ENCODE measurements around the gene RHBDD1. TPM values are rescaled to one million over a fixed set of nuclear protein-coding genes. Genes with fewer than 3 reads are reported as not detected.
"Not testable (repeated sequence)": the region's sequence is repeated elsewhere in the genome, so short reads cannot be mapped to it uniquely, and the experiment has no call there.

RHBDD1 gene
- total RNA-seq, 1 experiment from 2014 or later: 8.7 TPM

DNA sequence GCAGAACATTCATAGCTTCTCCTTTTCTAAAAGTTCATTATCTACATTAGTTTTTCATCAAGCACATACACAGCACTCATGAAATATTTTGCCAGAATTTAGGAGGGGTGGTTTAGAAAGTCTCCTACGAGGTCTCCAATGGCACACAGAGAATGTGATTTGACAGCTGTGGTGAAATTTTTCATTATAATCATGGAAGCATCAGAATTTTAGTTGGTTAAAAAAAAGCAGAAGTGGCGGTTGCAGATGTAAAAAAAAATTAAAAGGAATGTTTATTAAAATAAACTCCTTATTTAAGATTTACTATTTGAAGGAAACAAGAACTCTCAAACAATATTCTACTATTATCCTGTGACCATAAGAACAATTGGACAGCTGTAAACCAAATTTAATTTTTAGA is 10.8 kb upstream of the RHBDD1 start:
- Histone ChIP-seq H3K4me3 (ENCODE audit: insufficient read depth, low read depth, low read length) (no peak overlapping the region), H3K36me3 (replicated peaks; ENCODE audit: control insufficient read depth, insufficient read depth, low read length) (no peaks in the 10 kb centered on the region), H3K27me3 (ENCODE audit: control insufficient read depth, insufficient read depth, low read length) (no peaks in the 10 kb centered on the region)
- DNase-seq: no peak

DNA sequence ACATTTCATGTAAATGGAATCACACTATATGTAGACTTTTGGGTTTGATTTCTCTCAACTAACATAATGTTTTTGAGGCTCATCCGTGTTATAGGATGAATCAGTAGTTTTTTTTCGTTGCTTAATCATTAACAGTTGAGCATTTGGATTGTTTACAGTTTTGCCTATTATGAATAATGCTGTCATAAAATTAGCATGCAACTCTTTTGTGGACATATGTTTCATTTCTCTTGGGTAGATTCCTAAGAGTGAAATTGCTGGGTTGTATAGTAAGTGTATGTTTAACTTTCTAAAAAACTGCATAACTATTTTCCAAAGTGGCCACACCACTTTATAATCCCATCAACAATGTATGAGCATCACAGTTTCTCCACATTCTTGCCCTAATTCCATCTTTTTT is 7.7 kb upstream of the RHBDD1 start:
- Histone ChIP-seq H3K27me3 (ENCODE audit: control insufficient read depth, insufficient read depth, low read length) (no peaks in the 10 kb centered on the region), H3K36me3 (replicated peaks; ENCODE audit: control insufficient read depth, insufficient read depth, low read length) (no peaks in the 10 kb centered on the region), H3K4me3 (ENCODE audit: insufficient read depth, low read depth, low read length) (no peak overlapping the region)
- no peak for DNase-seq

- H3K4me3 ChIP-seq (ENCODE audit: insufficient read depth, low read depth, low read length): no peak overlapping the region
- no peak for DNase-seq
- no peaks in the 10 kb centered on the region for H3K27me3 ChIP-seq (ENCODE audit: control insufficient read depth, insufficient read depth, low read length)
- H3K36me3 ChIP-seq (replicated peaks; ENCODE audit: control insufficient read depth, insufficient read depth, low read length): no peaks in the 10 kb centered on the region
Observed at GRCh38 chr2:226829721-226830631, 5.9 kb upstream of the RHBDD1 start.

DNA sequence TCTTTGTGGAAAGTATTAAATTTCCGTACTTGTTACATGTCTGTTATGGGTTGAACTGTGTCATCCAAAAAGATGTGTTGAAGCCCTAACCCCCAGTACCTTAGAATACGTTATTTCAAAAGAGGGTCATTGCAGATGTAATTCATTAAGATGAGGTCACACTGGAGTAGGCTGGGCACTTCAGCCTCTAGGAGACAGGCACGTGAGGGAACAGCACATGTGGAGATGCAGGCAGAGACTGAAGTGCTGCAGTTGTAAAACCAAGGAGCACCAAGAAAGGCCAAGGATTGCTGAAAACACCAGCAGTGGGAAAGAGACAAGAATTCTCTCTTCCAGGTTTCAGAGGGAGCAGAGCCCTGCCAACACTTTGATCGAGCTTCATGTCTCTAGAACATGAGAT is 4.6 kb upstream of the RHBDD1 start:
- H3K36me3 ChIP-seq (replicated peaks; ENCODE audit: control insufficient read depth, insufficient read depth, low read length): no peaks in the 10 kb centered on the region
- DNase-seq: no peak
- no peaks in the 10 kb centered on the region; the same call in 1 of the 2 replicates for H3K27me3 ChIP-seq (ENCODE audit: control insufficient read depth, insufficient read depth, low read length)
- no peak overlapping the region for H3K4me3 ChIP-seq (ENCODE audit: insufficient read depth, low read depth, low read length)

DNA sequence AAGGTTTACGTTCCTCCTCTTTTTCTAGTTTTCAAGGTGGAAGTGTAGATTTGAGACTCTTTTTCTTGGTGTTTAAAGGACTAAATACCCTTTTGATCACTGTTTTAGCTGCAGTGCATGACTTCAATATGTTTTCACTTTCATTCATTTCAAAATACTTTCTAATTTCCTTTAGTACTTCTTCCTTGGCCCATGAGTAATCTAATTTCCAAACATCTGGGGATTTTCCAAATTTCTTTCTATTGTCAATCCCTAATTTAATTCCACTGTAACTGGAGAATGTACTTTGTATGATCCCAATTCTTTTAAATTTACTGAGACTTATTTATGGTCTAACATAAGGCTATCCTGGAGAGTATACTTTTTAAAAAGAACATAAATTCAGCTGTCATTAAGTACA is 3.8 kb upstream of the RHBDD1 start:
- Histone ChIP-seq H3K36me3 (replicated peaks; ENCODE audit: control insufficient read depth, insufficient read depth, low read length) (no peaks in the 10 kb centered on the region), H3K4me3 (ENCODE audit: insufficient read depth, low read depth, low read length) (no peak overlapping the region), H3K27me3 (ENCODE audit: control insufficient read depth, insufficient read depth, low read length) (no peaks in the 10 kb centered on the region; the same call in 1 of the 2 replicates)
- DNase-seq: no peak

DNA sequence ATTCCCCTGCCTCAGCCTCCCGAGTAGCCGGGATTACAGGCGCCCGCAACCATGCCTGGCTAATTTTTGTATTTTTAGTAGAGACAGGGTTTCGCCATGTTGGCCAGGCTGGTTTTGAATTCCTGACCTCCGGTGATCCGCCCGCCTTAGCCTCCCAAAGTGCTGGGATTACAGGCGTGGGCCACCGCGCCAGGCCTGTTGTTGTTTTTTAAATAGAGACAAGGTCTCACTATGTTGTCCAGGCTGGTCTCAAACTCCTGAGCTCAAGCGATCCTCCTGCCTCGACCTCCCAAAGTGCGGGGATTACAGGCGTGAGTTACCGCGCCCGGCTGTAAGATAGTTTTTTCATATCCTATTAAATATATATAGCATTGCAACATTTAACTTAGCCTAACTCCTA is 974 bp upstream of the RHBDD1 start:
- H3K36me3 ChIP-seq (replicated peaks; ENCODE audit: control insufficient read depth, insufficient read depth, low read length); DNase-seq; H3K27me3 ChIP-seq (ENCODE audit: control insufficient read depth, insufficient read depth, low read length): not testable (repeated sequence)
- H3K4me3 ChIP-seq (ENCODE audit: insufficient read depth, low read depth, low read length): peak overlapping the region; percentile 74; the same call in 1 of the 2 replicates

GRCh38 chr2:226835420-226835795 is 446 bp upstream of the RHBDD1 start:
- Histone ChIP-seq H3K27me3 (ENCODE audit: control insufficient read depth, insufficient read depth, low read length) (no peaks in the 10 kb centered on the region; the same call in 1 of the 2 replicates), H3K36me3 (replicated peaks; ENCODE audit: control insufficient read depth, insufficient read depth, low read length) (no peaks in the 10 kb centered on the region; the same call in none of the 2 replicates), H3K4me3 (ENCODE audit: insufficient read depth, low read depth, low read length) (peak overlapping the region; percentile 74)
- peak; percentile 66 for DNase-seq

- no peak for DNase-seq
- no peaks in the 10 kb centered on the region; the same call in 1 of the 2 replicates for H3K27me3 ChIP-seq (ENCODE audit: control insufficient read depth, insufficient read depth, low read length)
- no peaks in the 10 kb centered on the region; the same call in none of the 2 replicates for H3K36me3 ChIP-seq (replicated peaks; ENCODE audit: control insufficient read depth, insufficient read depth, low read length)
- peak overlapping the region; percentile 74 for H3K4me3 ChIP-seq (ENCODE audit: insufficient read depth, low read depth, low read length)
Observed at GRCh38 chr2:226836548-226836885, 663 bp downstream of the RHBDD1 start.

GRCh38 chr2:226837334-226837733 is 1.5 kb downstream of the RHBDD1 start:
- H3K4me3 ChIP-seq (ENCODE audit: insufficient read depth, low read depth, low read length): no peak overlapping the region
- no peak for DNase-seq
- no peaks in the 10 kb centered on the region; the same call in 1 of the 2 replicates for H3K27me3 ChIP-seq (ENCODE audit: control insufficient read depth, insufficient read depth, low read length)
- H3K36me3 ChIP-seq (replicated peaks; ENCODE audit: control insufficient read depth, insufficient read depth, low read length): no peaks in the 10 kb centered on the region; the same call in none of the 2 replicates

DNA sequence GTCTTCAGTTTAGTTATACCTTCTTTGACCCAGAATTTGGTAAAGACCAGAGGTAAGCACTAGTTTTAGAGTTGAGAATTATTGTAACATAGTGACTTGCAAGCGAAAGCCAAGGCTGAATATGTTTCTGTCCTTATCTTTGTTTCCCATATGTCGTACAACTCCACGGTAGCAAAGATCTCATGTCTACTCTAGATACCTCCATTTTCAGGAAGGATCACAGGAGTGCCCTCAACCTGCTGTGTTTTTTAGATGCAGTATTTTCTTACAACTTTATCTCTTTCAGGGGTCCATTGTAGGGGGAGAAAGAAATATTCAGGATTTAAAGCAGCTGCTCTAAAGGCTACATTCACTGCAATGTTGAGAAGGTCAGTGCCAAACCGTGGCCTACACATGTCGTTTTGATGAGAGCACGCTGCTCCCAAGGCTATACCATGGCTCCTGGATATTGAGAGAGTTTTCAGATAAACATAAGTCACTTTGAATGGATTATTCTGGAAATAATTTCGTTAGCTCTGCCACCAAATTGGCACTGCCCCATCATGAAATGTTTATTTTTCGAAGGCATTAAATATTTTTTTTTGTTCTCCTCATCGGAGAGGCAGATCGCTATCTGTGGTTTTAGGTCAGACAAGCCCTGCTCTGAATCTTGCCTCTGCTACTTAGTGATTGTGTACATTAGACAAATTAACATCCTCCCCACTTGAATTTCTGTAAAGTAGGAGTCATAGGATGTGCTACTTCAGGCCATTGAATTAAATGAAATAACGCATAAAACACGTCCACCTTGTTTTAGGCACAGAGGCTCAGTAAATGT is 2.1 kb downstream of the RHBDD1 start:
- no peak for DNase-seq
- Histone ChIP-seq H3K27me3 (ENCODE audit: control insufficient read depth, insufficient read depth, low read length) (no peaks in the 10 kb centered on the region; the same call in 1 of the 2 replicates), H3K36me3 (replicated peaks; ENCODE audit: control insufficient read depth, insufficient read depth, low read length) (no peaks in the 10 kb centered on the region; the same call in none of the 2 replicates), H3K4me3 (ENCODE audit: insufficient read depth, low read depth, low read length) (no peak overlapping the region)

GRCh38 chr2:226838722-226839121 is 2.9 kb downstream of the RHBDD1 start:
- no peaks in the 10 kb centered on the region; the same call in 1 of the 2 replicates for H3K27me3 ChIP-seq (ENCODE audit: control insufficient read depth, insufficient read depth, low read length)

GRCh38 chr2:226839161-226839560 is 3.3 kb downstream of the RHBDD1 start:
- DNase-seq: no peak
- Histone ChIP-seq H3K36me3 (replicated peaks; ENCODE audit: control insufficient read depth, insufficient read depth, low read length) (no peaks in the 10 kb centered on the region; the same call in none of the 2 replicates), H3K4me3 (ENCODE audit: insufficient read depth, low read depth, low read length) (no peak overlapping the region), H3K27me3 (ENCODE audit: control insufficient read depth, insufficient read depth, low read length) (no peaks in the 10 kb centered on the region; the same call in 1 of the 2 replicates)

More at GRCh38 chr2:226838722-226839121, 2.9 kb downstream of the RHBDD1 start:
- no peak for DNase-seq
- Histone ChIP-seq H3K36me3 (replicated peaks; ENCODE audit: control insufficient read depth, insufficient read depth, low read length) (no peaks in the 10 kb centered on the region; the same call in none of the 2 replicates), H3K4me3 (ENCODE audit: insufficient read depth, low read depth, low read length) (no peak overlapping the region)

- no peak overlapping the region for H3K4me3 ChIP-seq (ENCODE audit: insufficient read depth, low read depth, low read length)
- no peaks in the 10 kb centered on the region; the same call in 1 of the 2 replicates for H3K27me3 ChIP-seq (ENCODE audit: control insufficient read depth, insufficient read depth, low read length)
- H3K36me3 ChIP-seq (replicated peaks; ENCODE audit: control insufficient read depth, insufficient read depth, low read length): no peaks in the 10 kb centered on the region; the same call in none of the 2 replicates
- DNase-seq: no peak
Observed at GRCh38 chr2:226839951-226840350, 4.1 kb downstream of the RHBDD1 start.

DNA sequence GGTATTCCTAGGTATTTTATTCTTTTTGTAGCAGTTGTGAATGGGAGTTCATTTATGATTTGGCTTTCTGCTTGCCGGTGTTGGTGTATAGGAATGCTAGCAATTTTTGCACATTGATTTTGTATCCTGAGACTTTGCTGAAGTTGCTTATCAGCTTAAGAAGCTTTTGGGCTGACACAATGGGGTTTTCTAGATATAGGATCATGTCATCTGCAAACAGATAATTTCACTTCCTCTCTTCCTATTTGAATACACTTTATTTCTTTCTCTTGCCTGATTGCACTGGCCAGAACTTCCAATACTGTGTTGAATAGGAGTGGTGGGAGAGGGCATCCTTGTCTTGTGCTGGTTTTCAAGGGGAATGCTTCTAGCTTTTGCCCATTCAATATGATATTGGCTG is 7.1 kb downstream of the RHBDD1 start:
- H3K4me3 ChIP-seq (ENCODE audit: insufficient read depth, low read depth, low read length); H3K27me3 ChIP-seq (ENCODE audit: control insufficient read depth, insufficient read depth, low read length); H3K36me3 ChIP-seq (replicated peaks; ENCODE audit: control insufficient read depth, insufficient read depth, low read length); DNase-seq: not testable (repeated sequence)
